ENCODE data around the gene ADGRA3. TPM values are rescaled to one million over a fixed set of nuclear protein-coding genes. Genes with fewer than 3 reads are reported as not detected.

The ADGRA3 gene
- total RNA-seq, 2 donors from 2014 or later, result 21.8 to 22.3 TPM

DNA sequence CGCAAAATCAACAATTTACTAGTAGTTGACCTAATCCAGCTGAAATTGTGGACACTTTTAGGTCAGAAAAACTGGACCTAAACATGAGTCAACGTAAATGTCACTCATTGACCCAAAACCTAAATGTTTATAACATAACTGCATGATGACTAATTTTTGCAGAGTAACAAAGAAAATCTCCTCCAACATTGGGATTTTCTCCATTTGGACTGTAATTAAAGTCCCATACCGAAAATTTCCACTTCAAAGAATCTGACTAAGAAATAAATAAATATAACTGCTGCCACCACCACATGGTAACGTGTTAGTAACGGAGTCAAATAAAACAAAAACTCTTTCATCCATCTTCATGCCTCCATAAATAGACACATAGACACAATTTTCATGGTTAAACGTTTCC is 1.9 kb downstream of the ADGRA3 start:
- no peak for DNase-seq (ENCODE audit: low spot score)
- intact Hi-C loops (cut with DNase I), result no loop called here

DNA sequence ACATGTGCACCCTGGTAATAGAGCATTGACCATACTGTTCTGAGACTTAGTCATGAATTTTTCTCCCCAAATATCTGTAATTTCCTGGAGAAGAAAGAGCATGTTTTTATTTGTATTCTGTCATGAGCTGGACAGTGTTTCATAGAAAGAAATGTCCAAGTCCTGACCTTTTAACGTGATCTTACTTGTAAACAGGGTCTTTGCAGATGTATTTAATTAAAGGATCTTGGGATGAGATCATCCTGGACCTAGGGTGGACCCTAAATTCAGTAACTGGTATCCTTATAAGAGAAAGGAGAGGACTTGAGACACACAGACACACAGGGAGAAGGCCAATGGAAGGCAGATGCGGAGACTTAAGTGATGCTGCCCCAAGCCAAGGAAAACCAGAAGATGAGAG is 3.6 kb downstream of the ADGRA3 start:
- no peak for DNase-seq (ENCODE audit: low spot score)
- intact Hi-C loops (cut with DNase I), result no loop called here

DNA sequence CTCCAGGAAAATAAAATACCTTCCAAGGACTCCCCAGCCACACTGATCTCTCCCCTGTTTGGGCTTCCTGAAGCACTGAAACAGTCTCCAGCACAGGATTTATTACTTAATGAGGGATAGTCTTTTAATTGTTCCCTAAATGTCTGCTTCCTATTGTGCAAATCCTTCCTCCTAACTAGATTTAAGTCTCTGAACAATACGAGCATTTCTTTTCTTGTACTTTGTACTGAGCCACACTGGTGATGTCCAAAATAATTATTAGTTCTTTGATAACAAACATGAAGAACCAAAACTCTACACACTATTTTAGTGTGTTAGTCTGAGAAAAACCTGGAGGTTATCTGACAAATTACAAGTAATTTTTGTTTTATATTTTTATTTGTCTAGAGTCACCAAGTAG is 5.1 kb downstream of the ADGRA3 start:
- DNase-seq (ENCODE audit: low spot score), result no peak
- intact Hi-C loops (cut with DNase I), result no loop called here

DNA sequence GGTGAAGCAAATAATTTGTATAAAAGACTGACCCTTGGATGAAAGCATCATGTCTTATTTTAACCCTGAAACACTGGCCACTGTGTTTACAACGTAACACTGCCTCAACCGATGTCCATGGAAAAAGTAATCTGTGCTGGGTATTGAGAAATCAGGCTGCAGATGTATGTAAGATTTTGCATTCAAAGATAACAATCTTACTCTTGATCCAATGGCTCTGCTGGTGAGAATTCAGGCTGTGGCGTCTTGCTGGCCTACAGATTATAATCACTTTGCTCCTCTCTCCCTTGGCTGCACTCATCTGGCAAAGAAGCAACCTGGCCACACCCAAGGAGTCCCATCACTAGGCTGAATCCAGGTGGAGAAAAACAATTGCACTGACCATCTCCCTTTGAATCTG is 7.5 kb downstream of the ADGRA3 start:
- intact Hi-C loops (cut with DNase I), result no loop called here
- no peak for DNase-seq (ENCODE audit: low spot score)

DNA sequence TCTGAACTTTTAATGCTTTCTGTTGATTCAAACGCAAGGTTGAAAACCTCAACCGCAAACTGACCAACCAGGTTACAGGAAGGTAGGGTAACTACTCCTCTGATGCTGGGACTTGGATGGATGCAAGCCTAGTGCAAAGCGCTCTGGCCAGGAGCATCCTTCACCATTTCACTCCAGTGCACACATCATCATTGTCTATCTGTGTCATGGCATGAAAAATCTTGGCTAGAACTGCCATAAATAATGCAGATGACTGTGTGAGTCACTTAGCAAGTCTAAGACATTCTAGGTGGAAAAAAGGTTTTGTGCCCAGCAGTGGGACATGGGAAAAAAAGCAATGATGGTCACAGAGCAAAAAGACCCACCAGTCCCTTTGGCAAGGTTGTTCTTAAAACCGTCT is 10.9 kb downstream of the ADGRA3 start:
- no peak for DNase-seq (ENCODE audit: low spot score)
- intact Hi-C loops (cut with DNase I), result no loop called here

DNA sequence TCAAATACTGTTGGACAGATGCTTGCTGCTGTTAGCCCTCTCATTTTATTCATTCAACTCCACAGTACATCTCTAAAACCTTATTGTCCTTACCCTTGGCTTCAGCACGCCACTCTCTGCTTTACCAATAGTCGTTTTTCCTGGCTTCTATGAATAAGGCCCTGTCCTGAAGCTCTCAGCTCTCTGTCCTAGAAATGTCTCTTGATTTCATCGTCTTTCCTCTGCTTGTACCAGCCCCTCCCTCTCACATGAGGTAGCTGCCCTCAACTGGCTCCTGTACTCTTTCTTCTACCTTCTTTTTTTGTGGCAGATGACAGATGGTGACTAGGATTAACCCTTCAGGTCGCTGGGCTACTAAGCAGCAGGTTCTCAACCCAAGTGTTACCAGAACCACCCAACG is 11.4 kb downstream of the ADGRA3 start:
- no peak for DNase-seq (ENCODE audit: low spot score)
- intact Hi-C loops (cut with DNase I), result no loop called here

DNA sequence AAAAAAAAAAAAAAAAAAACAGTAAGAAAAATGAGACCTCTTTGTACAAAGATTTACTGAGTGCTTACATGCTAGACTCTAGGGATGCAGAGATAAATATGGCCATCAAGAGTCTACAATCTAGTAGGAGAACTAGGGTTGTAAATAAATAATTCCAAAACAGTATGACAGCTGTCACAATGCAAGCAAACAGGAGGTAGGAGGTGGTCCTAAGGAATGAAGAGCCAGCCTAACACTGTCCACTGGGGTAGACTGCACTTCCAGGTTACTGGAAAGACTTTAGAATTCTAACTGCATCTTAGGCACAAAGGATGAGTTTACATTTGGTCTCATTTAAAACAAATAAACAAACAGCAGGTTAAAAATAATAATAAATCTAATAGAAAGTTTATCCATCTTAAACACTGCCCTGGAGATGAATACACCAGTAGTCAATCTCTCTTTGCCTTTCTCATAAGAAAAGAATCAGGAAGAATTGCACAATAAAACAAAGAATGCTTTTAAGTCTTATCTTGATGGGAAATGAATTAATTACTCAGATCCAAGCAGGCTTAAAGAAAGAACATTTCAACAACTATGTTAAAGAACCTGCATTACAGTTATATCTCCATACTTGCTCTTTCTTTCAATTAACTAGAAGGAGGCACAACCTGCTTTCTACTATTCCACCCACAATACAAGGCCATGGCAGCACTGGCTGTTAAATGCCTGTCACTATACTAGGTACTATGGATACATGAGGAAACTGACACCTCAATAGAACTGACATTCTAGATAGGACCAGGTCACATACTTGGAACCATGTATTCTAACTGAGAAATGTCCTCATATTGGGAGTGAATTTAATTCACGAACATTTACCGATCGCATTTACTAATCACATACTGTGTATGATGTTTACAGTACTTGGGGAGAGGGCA is 12.7 kb downstream of the ADGRA3 start:
- no peak for DNase-seq (ENCODE audit: low spot score)
- intact Hi-C loops (cut with DNase I), result no loop called here

DNA sequence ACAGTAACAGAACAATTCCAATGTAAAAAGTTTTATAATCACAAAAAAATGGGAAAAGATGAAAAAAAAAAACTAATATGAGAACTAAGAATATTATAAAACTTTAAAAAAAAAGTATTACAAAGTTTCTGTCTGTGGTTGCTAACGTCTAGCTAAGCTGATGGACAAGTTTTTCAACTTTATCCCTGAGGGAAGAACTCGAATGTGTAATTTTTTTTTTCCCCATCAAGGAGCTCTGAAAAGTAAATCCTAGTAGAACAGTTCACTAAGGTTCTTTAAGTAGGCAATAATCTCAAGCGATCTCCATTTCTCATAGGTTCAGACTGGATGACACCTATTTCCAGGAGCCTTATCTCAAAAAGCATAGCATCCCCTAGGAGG is 14.2 kb downstream of the ADGRA3 start:
- DNase-seq (ENCODE audit: low spot score), result no peak
- intact Hi-C loops (cut with DNase I), result no loop called here

DNA sequence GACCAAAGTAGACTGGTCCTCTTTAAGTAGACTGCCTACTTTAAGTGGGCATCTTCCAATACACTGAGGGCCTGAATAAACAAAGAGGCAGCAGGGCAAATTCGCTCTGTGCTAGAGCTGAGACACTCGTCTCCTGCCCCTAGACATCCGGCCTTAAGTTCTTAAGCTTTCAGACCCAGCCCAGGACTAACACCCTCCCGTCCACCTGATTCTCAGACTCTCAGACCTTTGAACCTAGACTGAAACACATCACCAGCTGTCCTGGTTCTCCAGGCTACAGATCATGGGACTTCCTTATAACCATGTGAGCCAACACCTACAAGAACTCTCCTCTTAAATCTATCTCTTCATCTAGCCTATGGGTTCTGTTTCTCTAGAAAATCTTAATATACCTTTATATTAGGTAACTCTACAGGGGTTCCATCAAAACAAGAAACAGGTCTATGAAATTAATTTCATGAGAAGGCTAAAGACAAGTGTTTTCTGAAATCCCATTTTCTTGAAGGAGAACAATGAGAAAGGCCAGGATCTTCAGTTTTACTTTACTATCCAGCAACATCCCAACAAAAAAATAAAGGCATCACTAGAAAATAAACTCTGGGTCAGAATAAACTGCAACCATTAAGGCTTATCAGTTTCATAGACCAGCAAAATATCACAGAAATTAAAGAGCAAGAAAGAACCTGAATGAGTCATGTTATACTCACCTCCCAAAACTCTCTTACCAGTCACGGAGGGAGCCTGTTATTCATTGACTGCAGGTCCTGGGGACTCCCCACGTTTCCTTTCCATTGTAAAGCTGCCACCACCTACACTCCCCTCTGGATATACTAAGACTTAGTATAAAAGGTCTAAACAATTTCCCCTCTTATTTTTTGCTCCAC is 14.8 kb downstream of the ADGRA3 start:
- intact Hi-C loops (cut with DNase I), result no loop called here
- DNase-seq (ENCODE audit: low spot score), result no peak

DNA sequence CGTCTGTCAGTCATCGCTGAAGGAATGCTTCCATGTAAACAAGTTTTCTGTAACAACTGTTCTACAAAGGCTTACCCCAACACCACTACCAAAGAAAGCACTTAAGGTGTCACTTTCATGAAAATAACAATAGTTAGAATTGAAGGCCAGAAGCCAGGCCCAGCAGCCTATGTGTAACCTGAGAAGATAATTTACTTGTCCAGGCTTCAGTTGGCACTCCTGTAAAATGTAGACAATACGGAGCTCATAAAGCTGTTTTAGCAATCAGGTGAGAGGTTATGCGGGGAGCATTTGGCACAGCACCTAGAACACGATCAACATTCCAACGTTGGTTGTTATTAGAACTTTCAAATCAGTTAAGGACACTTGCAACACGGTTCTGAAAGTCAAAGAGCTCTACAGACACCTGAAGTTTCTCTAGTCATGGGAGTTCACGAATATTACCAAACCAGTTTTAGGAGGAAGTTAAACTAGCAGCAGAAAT is 15.7 kb downstream of the ADGRA3 start:
- intact Hi-C loops (cut with DNase I), result no loop called here
- DNase-seq (ENCODE audit: low spot score), result no peak

DNA sequence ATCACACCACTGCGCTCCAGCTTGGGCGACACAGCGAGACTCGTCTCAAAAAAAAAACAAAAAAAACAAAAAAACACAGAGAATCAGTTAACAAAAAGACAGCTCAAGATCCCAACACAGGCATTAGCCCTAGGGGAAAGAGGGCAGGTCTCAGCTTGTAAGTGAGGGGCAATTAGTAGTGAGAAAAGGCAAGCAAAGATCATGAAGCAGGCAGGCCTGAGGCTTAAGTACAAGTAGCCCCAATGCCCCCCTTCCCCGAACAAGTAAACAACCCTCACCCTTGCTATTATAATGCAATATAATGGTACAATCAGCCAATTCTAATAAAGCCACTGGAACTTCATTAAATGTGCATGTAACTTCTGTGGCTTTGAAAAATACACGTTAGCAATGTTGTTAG is 17.0 kb downstream of the ADGRA3 start:
- DNase-seq (ENCODE audit: low spot score), result no peak
- intact Hi-C loops (cut with DNase I), result no loop called here

DNA sequence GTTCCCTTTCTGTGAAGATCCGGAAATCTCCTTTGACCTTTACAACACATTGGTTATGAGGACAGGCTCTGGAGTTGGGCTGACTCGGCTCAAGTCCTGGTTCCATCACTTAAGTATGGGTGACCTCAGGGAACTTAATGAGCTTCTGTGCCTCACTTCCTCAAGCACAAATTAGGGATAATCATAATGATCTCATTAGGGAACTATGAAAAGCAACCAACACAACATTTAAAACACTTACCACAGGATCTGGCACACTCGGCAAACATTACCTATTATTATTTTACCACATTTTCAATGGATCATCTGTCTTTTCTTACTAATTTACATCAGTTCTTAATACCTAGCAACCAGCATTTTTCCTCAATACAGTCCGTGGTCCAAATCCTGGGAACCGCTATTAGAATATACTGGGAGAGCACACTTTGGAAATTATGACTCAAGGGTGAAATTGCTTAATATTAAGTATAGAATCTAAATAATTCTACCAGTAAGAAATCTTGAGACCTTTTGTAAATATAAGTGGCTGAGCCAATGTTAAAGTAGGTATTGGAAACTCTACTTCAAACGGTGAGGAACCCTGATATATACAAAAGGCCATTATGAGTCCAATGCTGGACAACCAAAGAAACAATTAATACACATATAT is 19.6 kb downstream of the ADGRA3 start:
- DNase-seq (ENCODE audit: low spot score), result no peak
- intact Hi-C loops (cut with DNase I), result no loop called here

DNA sequence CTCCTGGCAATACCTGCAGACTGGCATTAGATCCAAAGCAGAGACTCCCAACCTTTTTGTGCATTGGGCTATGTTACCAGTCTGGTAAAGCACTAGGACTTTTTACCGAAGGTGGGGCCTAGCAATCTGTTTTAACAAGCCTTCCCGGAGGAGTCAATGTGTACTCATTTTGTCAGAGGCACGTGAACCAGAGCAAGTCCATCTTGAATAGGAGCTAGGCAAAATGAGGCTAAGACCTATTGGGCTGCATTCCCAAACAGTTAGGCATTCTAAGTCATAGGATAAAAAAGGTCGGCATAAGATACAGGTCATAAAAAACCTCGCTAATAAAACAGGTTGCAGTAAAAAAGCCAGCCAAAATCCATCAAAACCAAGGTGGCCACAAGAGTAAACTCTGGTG is 22.3 kb downstream of the ADGRA3 start:
- intact Hi-C loops (cut with DNase I), result no loop called here
- no peak for DNase-seq (ENCODE audit: low spot score)

DNA sequence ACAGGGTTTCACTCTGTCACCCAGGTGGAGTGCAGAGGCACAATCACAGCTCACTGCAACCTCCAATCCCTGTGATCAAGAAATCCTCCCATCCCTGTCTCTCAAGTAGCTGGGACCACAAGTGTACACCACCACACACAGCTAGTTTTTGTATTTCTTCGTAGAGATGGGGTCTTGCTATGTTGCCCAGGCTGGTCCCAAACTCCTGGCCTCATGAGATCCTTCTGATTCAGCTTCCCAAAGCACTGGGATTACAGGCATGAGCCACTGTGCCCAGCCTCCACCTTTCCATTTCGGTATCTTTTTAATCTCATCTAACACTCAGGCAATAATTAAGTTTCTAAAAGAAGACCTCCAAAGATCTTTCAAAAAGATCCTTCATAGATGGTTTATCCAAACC is 22.9 kb downstream of the ADGRA3 start:
- DNase-seq (ENCODE audit: low spot score), result no peak
- intact Hi-C loops (cut with DNase I), result no loop called here

DNA sequence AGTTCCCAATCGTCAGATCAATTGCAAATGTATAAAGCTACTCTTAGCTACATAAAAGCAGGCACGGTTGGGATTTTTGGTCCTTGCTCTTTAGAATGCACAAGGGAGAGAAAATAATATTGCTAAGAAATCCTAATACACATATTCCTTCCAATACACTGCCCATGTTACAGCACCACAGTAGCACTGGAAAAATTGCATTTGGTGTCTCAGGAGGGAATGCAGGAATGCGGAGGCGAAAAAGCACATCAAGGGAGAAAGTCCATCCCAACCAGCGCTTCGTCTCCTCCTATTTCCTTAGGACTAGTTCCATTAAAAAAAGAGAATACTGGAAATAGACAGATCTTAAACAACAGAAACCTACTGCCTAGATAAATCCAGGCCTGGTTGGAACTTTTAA is 23.9 kb downstream of the ADGRA3 start:
- intact Hi-C loops (cut with DNase I), result no loop called here
- no peak for DNase-seq (ENCODE audit: low spot score)

DNA sequence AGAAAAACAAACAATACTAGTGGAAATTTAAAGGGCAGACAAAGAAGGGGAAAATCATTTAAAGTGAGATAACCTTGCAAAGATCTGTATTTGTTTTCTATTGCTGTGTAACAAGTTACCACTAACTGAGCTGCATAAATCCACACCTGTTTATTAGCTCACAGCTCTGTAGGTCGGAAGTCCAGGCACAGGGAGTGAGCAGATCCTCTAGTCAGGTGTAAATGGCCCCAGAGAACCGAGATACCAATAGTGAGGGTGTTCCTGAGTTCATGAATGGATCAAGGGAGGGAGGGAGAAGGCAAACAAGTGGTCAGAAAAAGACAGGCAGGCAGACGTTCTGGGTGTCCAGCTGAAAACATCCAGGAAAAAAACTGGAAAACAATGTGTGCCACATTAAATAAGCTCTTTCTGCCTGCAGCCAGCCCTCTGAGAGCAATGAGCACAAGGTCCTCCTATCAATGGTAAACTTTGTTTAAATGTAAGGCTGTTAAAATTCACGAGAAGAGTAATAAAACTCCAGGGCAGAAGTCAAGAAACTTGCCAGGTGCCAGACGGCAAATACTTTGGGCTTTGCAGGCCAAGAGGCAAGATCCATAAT is 25.0 kb downstream of the ADGRA3 start:
- intact Hi-C loops (cut with DNase I), result no loop called here
- no peak for DNase-seq (ENCODE audit: low spot score)

DNA sequence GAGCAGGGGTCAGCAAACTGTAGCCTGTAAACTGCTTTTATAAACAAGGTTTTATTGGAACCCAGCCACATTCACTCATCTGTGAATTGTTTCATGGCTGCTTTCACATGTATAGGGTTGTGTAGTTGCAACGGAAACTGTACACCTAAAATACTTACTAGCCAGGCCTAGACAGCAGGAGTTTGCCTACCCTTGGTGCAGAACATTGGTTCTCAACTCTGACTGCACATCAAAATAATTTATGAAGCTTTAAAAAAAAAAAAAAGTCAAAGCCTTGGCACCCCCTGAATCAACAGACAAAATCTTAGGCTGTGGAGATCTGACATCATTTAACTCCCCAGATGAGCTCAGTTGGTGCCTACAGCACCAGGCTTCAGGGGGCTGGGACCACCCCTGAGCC is 27.8 kb downstream of the ADGRA3 start:
- intact Hi-C loops (cut with DNase I), result no loop called here
- no peak for DNase-seq (ENCODE audit: low spot score)

DNA sequence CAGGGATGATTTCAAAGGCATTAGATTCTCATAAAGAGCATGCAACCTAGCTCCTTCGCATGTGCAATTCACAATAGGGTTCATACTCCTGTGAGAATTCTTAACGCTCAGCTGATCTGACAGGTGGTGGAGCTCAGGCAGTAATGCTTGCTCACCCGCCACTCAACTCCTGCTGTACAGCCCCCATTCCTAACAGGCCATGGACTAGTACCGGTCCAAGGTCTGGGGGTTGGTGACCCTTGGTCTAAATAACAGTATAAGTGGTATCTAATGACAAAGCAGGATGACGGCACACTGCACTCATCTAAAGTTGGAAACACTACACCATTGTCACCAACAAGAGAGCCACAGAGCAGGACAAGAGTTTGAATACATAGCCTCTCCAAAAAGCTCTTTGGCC is 28.5 kb downstream of the ADGRA3 start:
- intact Hi-C loops (cut with DNase I), result no loop called here
- DNase-seq (ENCODE audit: low spot score), result no peak

DNA sequence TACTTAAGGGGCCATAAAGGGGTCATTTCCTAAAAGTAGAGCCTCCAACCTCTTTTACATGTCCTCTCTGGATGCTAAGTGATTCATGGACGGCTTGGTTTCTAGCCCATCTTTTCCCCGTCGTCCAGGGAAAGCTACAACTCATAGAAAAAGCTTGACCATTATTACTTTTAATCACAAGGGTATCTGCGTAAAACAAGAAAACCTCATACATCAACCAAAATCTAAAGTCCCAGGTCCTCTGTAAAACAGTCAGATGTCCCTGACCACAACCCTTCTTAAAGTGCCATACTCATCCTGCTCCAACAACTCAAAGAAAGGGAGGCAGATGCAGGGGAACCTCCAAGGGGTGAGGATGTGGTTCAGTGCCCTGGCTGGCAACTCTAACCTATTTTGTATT is 29.6 kb downstream of the ADGRA3 start:
- intact Hi-C loops (cut with DNase I), result no loop called here
- no peak for DNase-seq (ENCODE audit: low spot score)

DNA sequence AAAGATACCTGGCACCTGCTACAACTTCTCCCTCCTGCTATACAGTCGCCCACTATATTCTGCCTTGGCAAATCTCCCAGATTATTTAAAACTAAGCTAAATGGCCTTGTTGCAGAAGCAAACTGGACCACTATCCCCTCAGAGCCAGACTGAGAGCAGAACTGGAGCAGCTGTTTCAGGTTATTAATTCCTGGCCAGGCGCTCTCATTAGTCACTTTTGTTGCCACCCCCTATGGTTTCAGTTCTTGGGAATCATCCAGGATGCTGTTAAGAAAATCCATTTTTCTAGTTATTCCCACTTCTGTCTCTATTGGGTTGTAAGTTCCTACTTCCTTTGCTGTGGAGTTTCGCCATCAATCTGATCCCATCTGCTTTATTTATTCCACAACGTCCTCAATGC is 30.1 kb downstream of the ADGRA3 start:
- DNase-seq (ENCODE audit: low spot score), result no peak
- intact Hi-C loops (cut with DNase I), result no loop called here

All from posterior vena cava (tissue), 2 donors.